Adrenal gland (tissue), 5 donors: ENCODE results near the gene KANSL1L.

Experiments
- CTCF ChIP-seq, 6 experiments: fragments of 450-650 bp in 4 of 6; fragments of 200-600 bp in 2 of 6; sonication (generic) in 1 of 6; IDR thresholded peaks; 1 replicate in 5 of 6; 2 replicates in 1 of 6; pipeline versions ENCODE4 v1.5.1 to v1.8.0; 2016 to 2021; ENCODE audit warnings: antibody characterized with exemption in 6 of 6, mild to moderate bottlenecking in 2 of 6, moderate library complexity in 1 of 6
- POLR2A ChIP-seq, 2 donors: fragments of 450-650 bp; IDR thresholded peaks; one replicate each; pipeline ENCODE4 v1.6.1; 2017; ENCODE audit warnings: antibody characterized with exemption in 2 of 2, mild to moderate bottlenecking in 2 of 2, moderate library complexity in 1 of 2
- donor health status: DM: no; HTN: no; CAD: no.

- no peak for TF ChIP-seq CTCF (IDR thresholded peaks at IDR 0.05)
- TF ChIP-seq POLR2A (IDR thresholded peaks at IDR 0.05) = no peak
These were observed 31.9 kb upstream of the KANSL1L start for GRCh38 chr2:210203147-210203546.
